ENCODE measurements around the gene MAFB. TPM values are rescaled to one million over a fixed set of nuclear protein-coding genes. Genes with fewer than 3 reads are reported as not detected.

Gene MAFB
- total RNA-seq, 1 donor from 2014 or later = 80.5 TPM

DNA sequence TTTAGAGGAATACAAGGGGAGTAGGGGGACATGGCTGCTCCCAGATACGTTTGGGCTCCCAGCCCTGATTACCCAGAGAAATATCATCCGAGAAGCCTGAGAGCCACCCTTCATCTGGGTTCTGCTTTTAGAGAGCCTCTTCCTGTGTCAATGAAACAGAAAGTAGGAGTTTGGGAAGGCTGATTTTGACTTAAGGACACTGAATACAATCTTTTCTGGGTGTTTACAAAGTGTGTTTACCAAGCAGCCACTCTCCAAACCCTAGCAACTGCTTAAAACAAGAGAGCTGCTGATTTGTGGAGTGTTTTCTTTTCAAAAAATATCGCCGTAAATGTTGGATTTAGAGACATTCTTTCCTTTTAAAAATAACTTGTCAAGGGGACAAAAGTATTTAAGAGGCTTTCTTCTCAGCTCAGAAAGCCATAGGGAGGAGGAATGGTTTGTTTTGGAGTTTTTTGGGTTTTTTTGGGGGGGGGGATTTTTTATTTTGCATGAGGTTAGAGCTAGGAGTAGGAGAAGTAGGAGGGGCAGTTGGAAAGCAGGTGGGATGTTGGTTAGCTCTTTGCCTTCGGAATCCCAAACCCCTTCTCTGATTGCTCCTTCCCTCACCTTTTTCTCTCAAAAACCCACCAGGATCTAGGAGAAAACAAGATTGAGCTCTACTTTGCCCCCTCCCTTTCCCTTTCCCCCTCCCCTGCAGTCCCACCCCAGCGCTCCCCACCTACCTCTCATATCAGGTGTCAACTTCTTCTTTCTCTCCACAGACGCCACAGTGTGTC, 12.4 kb downstream of the MAFB start:
- intact Hi-C loops (cut with DNase I) = no loop called here
- DNase-seq (ENCODE audit: extremely low spot score in 2 of 2) = no peak
- Histone ChIP-seq H3K27ac (no peak overlapping the region), H3K27me3 (no peaks in the 10 kb centered on the region), H3K4me1 (peaks cover under 1% of the 10 kb centered on the region), H3K36me3 (no peaks in the 10 kb centered on the region), H3K9me3 (no peaks in the 10 kb centered on the region), H3K4me3 (no peak overlapping the region)
- TF ChIP-seq, protein P1, sequence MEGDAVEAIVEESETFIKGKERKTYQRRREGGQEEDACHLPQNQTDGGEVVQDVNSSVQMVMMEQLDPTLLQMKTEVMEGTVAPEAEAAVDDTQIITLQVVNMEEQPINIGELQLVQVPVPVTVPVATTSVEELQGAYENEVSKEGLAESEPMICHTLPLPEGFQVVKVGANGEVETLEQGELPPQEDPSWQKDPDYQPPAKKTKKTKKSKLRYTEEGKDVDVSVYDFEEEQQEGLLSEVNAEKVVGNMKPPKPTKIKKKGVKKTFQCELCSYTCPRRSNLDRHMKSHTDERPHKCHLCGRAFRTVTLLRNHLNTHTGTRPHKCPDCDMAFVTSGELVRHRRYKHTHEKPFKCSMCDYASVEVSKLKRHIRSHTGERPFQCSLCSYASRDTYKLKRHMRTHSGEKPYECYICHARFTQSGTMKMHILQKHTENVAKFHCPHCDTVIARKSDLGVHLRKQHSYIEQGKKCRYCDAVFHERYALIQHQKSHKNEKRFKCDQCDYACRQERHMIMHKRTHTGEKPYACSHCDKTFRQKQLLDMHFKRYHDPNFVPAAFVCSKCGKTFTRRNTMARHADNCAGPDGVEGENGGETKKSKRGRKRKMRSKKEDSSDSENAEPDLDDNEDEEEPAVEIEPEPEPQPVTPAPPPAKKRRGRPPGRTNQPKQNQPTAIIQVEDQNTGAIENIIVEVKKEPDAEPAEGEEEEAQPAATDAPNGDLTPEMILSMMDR (IDR thresholded peaks at IDR 0.05) = no peak
- TF ChIP-seq POLR2A (IDR thresholded peaks at IDR 0.05) (no peak), POLR2AphosphoS5 (IDR thresholded peaks at IDR 0.05; ENCODE audit: insufficient read depth in 1 of 2, low read depth in 1 of 2) (no peak)

DNA sequence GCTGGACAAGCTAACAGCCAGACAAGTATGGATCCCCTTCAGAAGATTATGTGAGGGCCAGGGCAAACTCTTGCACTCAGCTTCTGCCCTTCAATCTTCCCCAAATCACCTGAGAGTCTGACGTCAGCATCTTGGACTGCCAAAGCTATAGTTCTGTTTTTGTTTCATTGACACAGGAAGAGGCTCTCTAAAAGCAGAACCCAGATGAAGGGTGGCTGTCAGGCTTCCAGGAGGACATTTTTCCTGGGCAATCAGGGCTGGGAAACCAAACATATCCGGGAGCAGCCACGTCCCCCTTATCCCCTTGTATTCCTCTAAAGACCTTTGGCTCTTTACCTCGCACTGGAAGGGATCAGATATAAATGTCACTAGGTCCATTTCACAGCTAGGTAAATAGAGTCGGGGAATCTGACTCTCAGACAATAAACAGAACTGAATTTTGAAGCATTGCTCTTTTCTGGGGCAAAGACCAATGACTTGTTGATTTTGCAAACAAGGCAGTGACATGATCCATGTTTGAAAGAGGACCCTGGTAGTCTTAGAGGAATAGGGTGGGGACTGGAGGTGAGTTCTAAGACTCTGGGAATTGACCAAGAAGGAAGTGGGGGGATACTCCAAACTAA, 13.3 kb downstream of the MAFB start:
- intact Hi-C loops (cut with DNase I) = no loop called here

DNA sequence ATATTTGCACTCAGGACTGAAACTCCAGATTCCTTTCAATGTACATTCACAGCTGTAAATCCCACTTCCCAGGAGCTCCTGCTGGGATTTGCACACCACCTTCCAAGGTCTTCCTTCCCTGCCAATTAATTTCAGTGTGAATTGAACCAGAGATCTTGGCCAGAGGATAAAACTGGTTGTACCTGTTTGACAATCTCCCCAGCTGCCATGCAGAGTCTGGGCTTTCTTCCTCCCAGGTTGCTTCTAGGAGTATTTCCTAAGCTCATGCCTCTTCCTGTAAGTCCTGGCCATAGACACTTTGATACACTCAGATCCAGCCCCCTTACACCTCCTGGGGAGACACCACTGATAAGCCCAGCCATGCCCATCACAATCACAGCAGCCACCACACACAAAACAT, 15.6 kb downstream of the MAFB start:
- Histone ChIP-seq H3K27ac (no peak overlapping the region), H3K9me3 (no peaks in the 10 kb centered on the region), H3K4me3 (no peak overlapping the region), H3K4me1 (no peaks in the 10 kb centered on the region), H3K27me3 (no peaks in the 10 kb centered on the region), H3K36me3 (no peaks in the 10 kb centered on the region)
- intact Hi-C loops (cut with DNase I) = no loop called here
- no peak for DNase-seq (ENCODE audit: extremely low spot score in 2 of 2)
- TF ChIP-seq, protein P1 (IDR thresholded peaks at IDR 0.05) = no peak
- TF ChIP-seq POLR2A (IDR thresholded peaks at IDR 0.05) (no peak), POLR2AphosphoS5 (IDR thresholded peaks at IDR 0.05; ENCODE audit: insufficient read depth in 1 of 2, low read depth in 1 of 2) (peak in 1 of 2 donors; percentile 40)

More for the DNA sequence above, 13.3 kb downstream of the MAFB start:
- Histone ChIP-seq H3K27me3 (no peaks in the 10 kb centered on the region), H3K36me3 (no peaks in the 10 kb centered on the region), H3K27ac (no peak overlapping the region), H3K4me3 (no peak overlapping the region), H3K4me1 (no peaks in the 10 kb centered on the region), H3K9me3 (no peaks in the 10 kb centered on the region)
- DNase-seq (ENCODE audit: extremely low spot score in 2 of 2) = no peak
- no peak for TF ChIP-seq POLR2A (IDR thresholded peaks at IDR 0.05)
- no peak for TF ChIP-seq POLR2AphosphoS5 (IDR thresholded peaks at IDR 0.05; ENCODE audit: insufficient read depth in 1 of 2, low read depth in 1 of 2)
- TF ChIP-seq, protein P1 (IDR thresholded peaks at IDR 0.05) = no peak

DNA sequence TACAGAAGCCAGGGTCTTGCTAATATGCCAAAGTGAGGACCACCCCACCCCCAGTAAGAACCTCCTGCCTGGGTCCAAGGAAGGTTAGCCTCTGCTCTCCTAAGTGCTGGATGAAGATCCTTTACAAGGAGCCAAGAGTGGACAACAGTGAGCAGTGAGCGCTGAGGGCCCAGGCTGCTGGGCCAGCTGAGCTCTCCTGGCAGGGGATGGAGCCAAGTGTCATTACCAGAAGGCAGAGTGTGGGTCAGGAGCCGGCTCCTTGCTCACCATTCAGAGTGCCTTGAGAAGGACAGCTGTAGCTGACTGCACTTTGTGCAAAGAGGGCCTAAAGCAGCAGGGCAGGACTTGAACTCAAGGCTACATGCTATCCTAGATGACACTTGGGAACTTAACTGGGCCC, 16.9 kb downstream of the MAFB start:
- Histone ChIP-seq H3K27ac (no peak overlapping the region), H3K27me3 (no peaks in the 10 kb centered on the region), H3K36me3 (no peaks in the 10 kb centered on the region), H3K9me3 (no peaks in the 10 kb centered on the region), H3K4me1 (no peaks in the 10 kb centered on the region), H3K4me3 (no peak overlapping the region)
- TF ChIP-seq, protein P1 (IDR thresholded peaks at IDR 0.05) = no peak
- TF ChIP-seq POLR2AphosphoS5 (IDR thresholded peaks at IDR 0.05; ENCODE audit: insufficient read depth in 1 of 2, low read depth in 1 of 2) = no peak
- TF ChIP-seq POLR2A (IDR thresholded peaks at IDR 0.05) = no peak
- intact Hi-C loops (cut with DNase I) = no loop called here
- no peak for DNase-seq (ENCODE audit: extremely low spot score in 2 of 2)

DNA sequence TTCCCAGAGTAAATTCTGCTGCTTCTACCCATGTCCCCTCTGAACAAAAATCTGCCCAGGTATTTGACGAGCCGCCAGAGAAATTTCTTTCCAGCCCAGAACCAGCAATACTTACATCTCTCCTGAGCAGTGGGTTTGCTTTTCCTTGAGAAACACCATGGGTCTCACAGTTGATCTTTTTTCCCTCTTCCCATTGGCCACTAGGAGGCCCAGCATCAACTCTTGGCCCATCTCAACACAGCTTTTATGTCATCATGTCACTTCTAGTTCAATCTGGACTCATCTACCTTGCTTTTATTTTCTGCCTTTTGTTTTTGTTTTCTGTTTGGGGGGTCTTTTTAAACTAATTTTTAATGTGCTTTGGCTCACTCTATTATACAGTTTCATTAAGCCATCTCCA, 18.8 kb downstream of the MAFB start:
- Histone ChIP-seq H3K4me3 (no peak overlapping the region), H3K36me3 (no peaks in the 10 kb centered on the region), H3K27ac (no peak overlapping the region), H3K9me3 (no peaks in the 10 kb centered on the region), H3K27me3 (no peaks in the 10 kb centered on the region), H3K4me1 (no peaks in the 10 kb centered on the region)
- DNase-seq (ENCODE audit: extremely low spot score in 2 of 2) = no peak
- TF ChIP-seq POLR2A (IDR thresholded peaks at IDR 0.05) (no peak), POLR2AphosphoS5 (IDR thresholded peaks at IDR 0.05; ENCODE audit: insufficient read depth in 1 of 2, low read depth in 1 of 2) (no peak)
- TF ChIP-seq, protein P1 (IDR thresholded peaks at IDR 0.05) = no peak
- intact Hi-C loops (cut with DNase I) = no loop called here

Data from vagina (tissue), 2 donors.